Spleen (tissue), 11 donors: ENCODE data around the gene BLTP3B. TPM values are rescaled to one million over a fixed set of nuclear protein-coding genes. Genes with fewer than 3 reads are reported as not detected.

ENCODE experiments used
- DNase-seq: peaks from one replicate; pipeline ENCODE4 v3.0.0-alpha.2; 2020
- H3K27ac ChIP-seq, 8 donors: fragments of 200-600 bp; sonication (generic) in 7 of 8; 1 replicate in 4 of 8; 2 replicates in 4 of 8; pipeline versions ENCODE4 v1.5.0 to v1.8.0; 2016 to 2021; ENCODE audit warnings: inconsistent platforms in 4 of 8, mild to moderate bottlenecking in 4 of 8, moderate library complexity in 1 of 8
- H3K27me3 ChIP-seq, 7 donors: fragments of 200-600 bp; sonication (generic) in 6 of 7; replicated peaks in 1 of 7; 1 replicate in 4 of 7; 2 replicates in 3 of 7; pipeline versions ENCODE4 v1.5.0 to v1.8.0; 2016 to 2021; ENCODE audit warnings: inconsistent platforms in 3 of 7, mild to moderate bottlenecking in 1 of 7
- H3K36me3 ChIP-seq, 6 donors: fragments of 200-600 bp; sonication (generic) in 5 of 6; 1 replicate in 4 of 6; 2 replicates in 2 of 6; pipeline versions ENCODE4 v1.5.0 to v1.8.0; 2016 to 2021; ENCODE audit warnings: inconsistent platforms in 2 of 6
- H3K4me1 ChIP-seq, 6 donors: fragments of 200-600 bp; sonication (generic) in 5 of 6; 1 replicate in 3 of 6; 2 replicates in 3 of 6; pipeline versions ENCODE4 v1.5.0 to v1.8.0; 2016 to 2021; ENCODE audit warnings: inconsistent platforms in 3 of 6
- H3K4me3 ChIP-seq, 8 donors: fragments of 200-600 bp; sonication (generic) in 7 of 8; 1 replicate in 4 of 8; 2 replicates in 4 of 8; pipeline versions ENCODE4 v1.5.0 to v1.8.0; 2016 to 2021; ENCODE audit warnings: inconsistent platforms in 4 of 8, mild to moderate bottlenecking in 4 of 8, moderate library complexity in 2 of 8
- H3K9me3 ChIP-seq, 8 donors: fragments of 200-600 bp; sonication (generic) in 7 of 8; 1 replicate in 4 of 8; 2 replicates in 4 of 8; pipeline versions ENCODE4 v1.5.0 to v1.8.0; 2016 to 2021; ENCODE audit warnings: inconsistent platforms in 4 of 8
- POLR2A ChIP-seq, 3 donors: fragments of 450-650 bp; IDR thresholded peaks; one replicate each; pipeline ENCODE4 v1.5.1; 2017; ENCODE audit warnings: antibody characterized with exemption in 3 of 3, mild to moderate bottlenecking in 1 of 3
- POLR2AphosphoS5 ChIP-seq, 3 donors: sonication (generic); formaldehyde crosslinking; IDR thresholded peaks; one replicate each; pipeline ENCODE4 v1.5.1; 2017; ENCODE audit warnings: antibody characterized with exemption in 3 of 3
- WGBS, 5 donors: extraction: QIAGEN DNeasy Blood & Tissue Kit in 3 of 5; methylation state at CpG; one replicate each; pipeline versions ENCODE4 v1.1.5 to v1.1.7; 2013 to 2018; 5-methylcytosine and 5-hydroxymethylcytosine counted together
- intact Hi-C: fragments of 100-400 bp; cut with DNase I; formaldehyde crosslinking; loops from one replicate; pipeline ENCODE4 v1.15.0; 2023; ENCODE audit warnings: low total_unique reads
- polyA plus RNA-seq, 3 donors: library from polyadenylated mRNA; stranded (reverse); fragments of 200-250 nt; gene quantifications; one replicate each; pipeline ENCODE4 v1.2.1, GENCODE V29; 2013
- total RNA-seq, 7 donors: library from RNA; depleted of rRNA in 3 of 7; stranded (reverse); fragments of >200 nt in 3 of 7; fragmentation: NEBNext Ultra II Directional in 4 of 7; extraction: Animal tissue kit (Norgen Biotek cat#: 25700) in 4 of 7; gene quantifications; one replicate each; pipeline versions ENCODE4 v1.1.0 to v1.2.1, GENCODE V29; 2016 to 2021
- TF ChIP-seq, protein P1 (sequence below), 11 experiments: fragments of 200-600 bp in 7 of 11; fragments of 450-650 bp in 4 of 11; sonication (generic) in 4 of 11; IDR thresholded peaks in 8 of 11; conservative IDR thresholded peaks in 3 of 11; 1 replicate in 7 of 11; 2 replicates in 4 of 11; pipeline versions ENCODE4 v1.4.0 to v1.8.0; 2016 to 2021; ENCODE audit warnings: antibody characterized with exemption in 11 of 11, inconsistent platforms in 4 of 11, mild to moderate bottlenecking in 1 of 11
- donor health status: healthy with polysubstance abuse.
- donor health status: DM: no; HTN: no; CAD: no; lungs with moderate emphysema.
- donor health status: DM: no; HTN: no; CAD: no.
- donor health status: Bipolar disorder and iron deficiency.
- donor health status: healthy.
- donor health status: DM: no; HTN: no; CAD: no.
- donor health status: DM: yes; HTN: yes; CAD: no.

Gene BLTP3B
- total and polyA plus RNA-seq, 10 donors = 3.8 to 42.5 (median 31.9) TPM

DNA sequence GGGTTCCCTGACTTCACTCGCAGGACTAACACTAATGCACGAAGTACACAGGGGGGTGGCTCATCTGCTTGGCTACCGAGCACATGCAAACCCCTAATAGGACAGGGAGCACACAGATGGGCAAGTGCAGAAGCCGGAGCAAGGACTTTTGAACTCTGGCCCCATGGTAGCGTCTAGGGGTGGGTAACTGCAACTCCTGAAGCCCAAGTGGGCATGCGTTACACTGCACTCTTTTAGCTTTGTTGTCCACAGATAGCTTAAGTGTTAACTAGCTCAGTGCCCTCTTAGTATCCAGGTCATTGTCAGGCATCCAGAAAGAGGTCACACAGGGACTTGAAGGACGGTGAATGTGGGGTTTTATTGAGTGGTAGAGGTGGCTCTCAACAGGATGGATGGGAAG lies 3.0 kb upstream of the BLTP3B start:
- intact Hi-C loops = no loop called here
- Histone ChIP-seq H3K9me3 (no peaks in the 10 kb centered on the region), H3K4me1 (peaks cover 4 to 31% (median 21%) of the 10 kb centered on the region in 6 donors), H3K4me3 (no peak overlapping the region), H3K27me3 (no peaks in the 10 kb centered on the region), H3K27ac (no peak overlapping the region), H3K36me3 (no peaks in the 10 kb centered on the region)
- WGBS, 5 donors = 93 to 98% (median 94%) methylated on average over 7 of the region's 7 CpGs
- TF ChIP-seq POLR2A (IDR thresholded peaks at IDR 0.05) = no peak
- TF ChIP-seq, protein P1, sequence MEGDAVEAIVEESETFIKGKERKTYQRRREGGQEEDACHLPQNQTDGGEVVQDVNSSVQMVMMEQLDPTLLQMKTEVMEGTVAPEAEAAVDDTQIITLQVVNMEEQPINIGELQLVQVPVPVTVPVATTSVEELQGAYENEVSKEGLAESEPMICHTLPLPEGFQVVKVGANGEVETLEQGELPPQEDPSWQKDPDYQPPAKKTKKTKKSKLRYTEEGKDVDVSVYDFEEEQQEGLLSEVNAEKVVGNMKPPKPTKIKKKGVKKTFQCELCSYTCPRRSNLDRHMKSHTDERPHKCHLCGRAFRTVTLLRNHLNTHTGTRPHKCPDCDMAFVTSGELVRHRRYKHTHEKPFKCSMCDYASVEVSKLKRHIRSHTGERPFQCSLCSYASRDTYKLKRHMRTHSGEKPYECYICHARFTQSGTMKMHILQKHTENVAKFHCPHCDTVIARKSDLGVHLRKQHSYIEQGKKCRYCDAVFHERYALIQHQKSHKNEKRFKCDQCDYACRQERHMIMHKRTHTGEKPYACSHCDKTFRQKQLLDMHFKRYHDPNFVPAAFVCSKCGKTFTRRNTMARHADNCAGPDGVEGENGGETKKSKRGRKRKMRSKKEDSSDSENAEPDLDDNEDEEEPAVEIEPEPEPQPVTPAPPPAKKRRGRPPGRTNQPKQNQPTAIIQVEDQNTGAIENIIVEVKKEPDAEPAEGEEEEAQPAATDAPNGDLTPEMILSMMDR (IDR thresholded peaks at IDR 0.05 in 8 of 11, conservative IDR thresholded peaks at IDR 0.05 in 3 of 11) = no peak
- DNase-seq = no peak

DNA sequence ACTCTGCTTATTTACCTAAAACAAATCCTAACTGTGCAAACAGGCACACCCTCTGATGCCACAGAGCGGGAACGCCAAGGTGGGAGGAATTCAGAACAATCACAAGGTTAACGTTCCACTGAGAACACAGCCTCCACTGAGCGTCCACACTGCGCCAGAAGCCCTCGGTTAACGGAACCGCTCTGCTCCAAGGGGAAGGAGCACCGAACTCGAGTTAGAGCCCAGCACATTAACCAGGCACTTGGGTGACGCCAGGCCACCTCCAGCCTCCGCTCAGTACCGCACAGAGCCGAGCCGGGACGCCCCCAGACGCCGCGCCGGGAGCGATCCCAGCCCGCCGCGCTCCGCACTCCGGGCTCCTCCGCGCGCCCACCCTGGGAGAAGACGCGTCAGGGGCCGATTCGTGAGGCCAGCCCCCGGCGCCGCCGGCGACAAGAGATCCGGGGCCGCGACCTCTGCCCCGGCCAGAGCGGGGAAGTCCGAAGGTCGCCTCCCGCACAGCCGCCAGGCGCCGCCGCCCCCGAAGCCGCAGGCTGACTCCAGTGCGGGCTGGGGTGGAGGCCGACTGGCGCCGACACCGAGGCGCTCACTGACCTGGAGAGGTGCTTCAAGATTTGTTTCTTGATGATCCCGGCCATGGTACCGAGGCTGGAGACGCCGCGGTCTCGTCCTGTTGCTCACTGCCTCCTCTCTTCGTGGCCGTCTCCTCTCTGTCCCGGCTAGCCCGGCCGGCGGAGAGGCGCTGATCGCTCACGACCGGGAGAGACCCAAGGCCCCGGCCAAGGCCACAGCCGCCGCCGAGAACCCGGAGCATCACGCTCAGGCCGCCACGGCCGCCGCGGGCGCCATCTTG lies 450 bp downstream of the BLTP3B start:
- H3K4me1 ChIP-seq = peaks cover 15 to 66% (median 54%) of the 10 kb centered on the region in 6 donors
- intact Hi-C loops = loop anchor here (5.0 kb wide), 1 partner anchor 60 kb away; the partner anchor contains the start of gene ACTR6
- H3K9me3 ChIP-seq = no peaks in the 10 kb centered on the region
- H3K4me3 ChIP-seq = peak overlapping the region; percentile 81 to 99 (median 92)
- no peaks in the 10 kb centered on the region for H3K27me3 ChIP-seq
- H3K36me3 ChIP-seq = no peaks in the 10 kb centered on the region
- peak; percentile 93 for DNase-seq
- TF ChIP-seq POLR2AphosphoS5 (IDR thresholded peaks at IDR 0.05) (peak; percentile 70 to 88 (median 80)), POLR2A (IDR thresholded peaks at IDR 0.05) (no peak)
- H3K27ac ChIP-seq = peak overlapping the region; percentile 94 to 98 (median 97)
- WGBS, 5 donors = 0 to 1% (median 0%) methylated on average over 32 to 86 of the region's 86 CpGs

DNA sequence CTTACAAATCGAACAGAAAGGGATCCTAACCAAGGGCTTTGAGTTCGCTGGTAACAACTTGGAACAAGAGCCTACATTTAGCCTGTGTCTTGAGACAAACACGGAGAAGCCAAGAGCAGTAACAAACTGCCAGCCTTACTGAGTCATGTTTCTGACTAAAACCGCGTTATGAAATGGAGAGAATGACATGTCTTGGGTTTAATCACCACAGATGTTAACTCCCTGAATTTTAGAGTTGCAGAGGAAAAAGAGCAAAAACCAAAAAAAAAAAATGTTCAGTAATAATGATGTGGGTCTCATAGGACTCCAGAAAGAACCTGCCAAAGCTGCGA lies 1.0 kb downstream of the BLTP3B start:
- DNase-seq = no peak
- TF ChIP-seq POLR2A (IDR thresholded peaks at IDR 0.05) = no peak
- TF ChIP-seq, protein P1 (IDR thresholded peaks at IDR 0.05 in 8 of 11, conservative IDR thresholded peaks at IDR 0.05 in 3 of 11) = no peak
- TF ChIP-seq POLR2AphosphoS5 (IDR thresholded peaks at IDR 0.05) = no peak

DNA sequence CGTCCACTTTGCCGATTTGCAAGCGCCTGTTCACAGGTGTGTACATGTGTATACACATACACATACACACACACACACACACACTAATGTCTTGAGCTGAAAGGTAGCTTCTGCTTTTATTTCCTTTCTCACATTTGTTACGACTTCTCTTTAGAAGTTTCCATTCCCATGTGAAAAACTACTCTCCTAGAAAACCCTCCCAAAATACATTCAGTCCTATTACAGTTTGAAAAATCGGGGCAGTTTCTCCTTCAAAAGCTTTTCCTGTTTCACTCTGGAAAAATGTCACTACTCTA lies 3.9 kb downstream of the BLTP3B start:
- Histone ChIP-seq H3K27ac (peak overlapping the region in 7 of 8 donors; percentile 3 to 80 (median 55)), H3K4me3 (peak overlapping the region in 2 of 8 donors; percentile 10 to 52), H3K9me3 (no peaks in the 10 kb centered on the region), H3K4me1 (peaks cover 15 to 90% (median 53%) of the 10 kb centered on the region in 6 donors), H3K36me3 (no peaks in the 10 kb centered on the region), H3K27me3 (no peaks in the 10 kb centered on the region)
- no peak for DNase-seq
- intact Hi-C loops = no loop called here
- no peak for TF ChIP-seq POLR2A (IDR thresholded peaks at IDR 0.05)
- TF ChIP-seq, protein P1 (IDR thresholded peaks at IDR 0.05 in 8 of 11, conservative IDR thresholded peaks at IDR 0.05 in 3 of 11) = no peak
- TF ChIP-seq POLR2AphosphoS5 (IDR thresholded peaks at IDR 0.05) = no peak
- 42 to 61% (median 48%) methylated on average over 5 of the region's 5 CpGs for WGBS, 5 donors

More for the DNA sequence above, 1.0 kb downstream of the BLTP3B start:
- H3K4me1 ChIP-seq = peaks cover 15 to 72% (median 55%) of the 10 kb centered on the region in 6 donors
- no peaks in the 10 kb centered on the region for H3K36me3 ChIP-seq
- peak overlapping the region; percentile 81 to 99 (median 92) for H3K4me3 ChIP-seq
- no peaks in the 10 kb centered on the region for H3K9me3 ChIP-seq
- peak overlapping the region in 7 of 8 donors; percentile 94 to 98 (median 97) for H3K27ac ChIP-seq
- H3K27me3 ChIP-seq = no peaks in the 10 kb centered on the region
- intact Hi-C loops = loop anchor here (5.0 kb wide), 1 partner anchor 61 kb away; the partner anchor contains the start of gene ACTR6
- 12 to 21% (median 16%) methylated on average over 6 of the region's 6 CpGs for WGBS, 5 donors
